ENCODE measurements around the gene USP33.
"Not testable (repeated sequence)": the region's sequence is repeated elsewhere in the genome, so short reads cannot be mapped to it uniquely, and the experiment has no call there.

Gene USP33

GRCh38 chr1:77670330-77670729 is 89.3 kb downstream of the USP33 start:
- no peak for DNase-seq

GRCh38 chr1:77668924-77669449 is 90.7 kb downstream of the USP33 start:
- DNase-seq: peak; percentile 19

GRCh38 chr1:77664939-77665516 is 94.6 kb downstream of the USP33 start:
- DNase-seq: no peak

- no peak for DNase-seq
These were observed 98.0 kb downstream of the USP33 start for GRCh38 chr1:77661696-77662095.

GRCh38 chr1:77659879-77660593 is 99.6 kb downstream of the USP33 start:
- no peak for DNase-seq

- no peak for DNase-seq
These were observed 101.4 kb downstream of the USP33 start for GRCh38 chr1:77658271-77658670.

- no peak for DNase-seq
These were observed 104.1 kb downstream of the USP33 start for GRCh38 chr1:77655431-77655974.

GRCh38 chr1:77652970-77653516 is 106.6 kb downstream of the USP33 start:
- DNase-seq: peak; percentile 26

GRCh38 chr1:77652268-77652667 is 107.4 kb downstream of the USP33 start:
- no peak for DNase-seq

- DNase-seq: no peak
These were observed 110.5 kb downstream of the USP33 start for GRCh38 chr1:77649127-77649526.

- not testable (repeated sequence) for DNase-seq
These were observed 113.4 kb downstream of the USP33 start for GRCh38 chr1:77646224-77646623.

All from NCI-H226 (cell line).